Endodermal cell (in vitro differentiated cells): ENCODE data around the gene ADIPOR2. TPM values are rescaled to one million over a fixed set of nuclear protein-coding genes. Genes with fewer than 3 reads are reported as not detected.

Experiments
- DNase-seq: peaks from one replicate; pipeline ENCODE4 v3.0.0-alpha.2; 2017
- H3K27ac ChIP-seq: 2 replicates; pipeline ENCODE4 v1.5.1; 2013; ENCODE audit warnings: mild to moderate bottlenecking, low read depth, low read length, moderate library complexity
- H3K27me3 ChIP-seq: 2 replicates; pipeline ENCODE4 v1.6.1; 2013; ENCODE audit warnings: mild to moderate bottlenecking, low read length, moderate library complexity; ENCODE audit not compliant: insufficient read depth, control insufficient read depth, poor library complexity, severe bottlenecking
- H3K36me3 ChIP-seq: 2 replicates; pipeline ENCODE4 v1.7.0; 2013; ENCODE audit warnings: mild to moderate bottlenecking, low read length, moderate library complexity; ENCODE audit not compliant: control insufficient read depth, insufficient read depth
- H3K4me1 ChIP-seq: one replicate; pipeline ENCODE4 v1.7.0; 2013; ENCODE audit warnings: low read length; ENCODE audit not compliant: control insufficient read depth, insufficient read depth
- H3K4me3 ChIP-seq: 2 replicates; pipeline ENCODE4 v1.5.1; 2013; ENCODE audit warnings: mild to moderate bottlenecking, low read length, moderate library complexity
- H3K9ac ChIP-seq: 2 replicates; pipeline ENCODE4 v1.6.1; 2013; ENCODE audit warnings: mild to moderate bottlenecking, low read length, moderate library complexity; ENCODE audit not compliant: poor library complexity, severe bottlenecking; ENCODE audit errors: extremely low read depth
- H3K9me3 ChIP-seq: 2 replicates; pipeline ENCODE4 v1.6.1; 2013; ENCODE audit warnings: mild to moderate bottlenecking, low read length, moderate library complexity; ENCODE audit not compliant: control insufficient read depth
- H3K27ac Mint-ChIP-seq: 2 replicates; pipeline ENCODE4 v1.8.0; 2020; ENCODE audit warnings: mixed read lengths
- H3K27me3 Mint-ChIP-seq: 2 replicates; pipeline ENCODE4 v1.8.0; 2021; ENCODE audit warnings: mild to moderate bottlenecking, mixed read lengths; ENCODE audit not compliant: insufficient read depth
- H3K36me3 Mint-ChIP-seq: 2 replicates; pipeline ENCODE4 v1.8.0; 2020; ENCODE audit warnings: low read depth, mixed read lengths
- H3K4me1 Mint-ChIP-seq: 2 replicates; pipeline ENCODE4 v1.8.0; 2020; ENCODE audit warnings: mixed read lengths
- H3K4me3 Mint-ChIP-seq: 2 replicates; pipeline ENCODE4 v1.8.0; 2020; ENCODE audit warnings: mild to moderate bottlenecking, moderate library complexity, mixed read lengths
- H3K9me3 Mint-ChIP-seq: 2 replicates; pipeline ENCODE4 v1.8.0; 2020; ENCODE audit warnings: mild to moderate bottlenecking, mixed read lengths
- WGBS, 2 experiments: methylation state at CpG; one replicate each; pipeline versions ENCODE4 v1.1.5 to v1.1.7; 2013; ENCODE audit warnings: missing lambda C conversion rate in 2 of 2, mixed read lengths in 1 of 2; ENCODE audit not compliant: insufficient coverage in 1 of 2, insufficient read length in 1 of 2; 5-methylcytosine and 5-hydroxymethylcytosine counted together
- total RNA-seq, 2 donors: library from RNA; stranded (reverse); fragmentation: NEBNext Ultra II Directional in 1 of 2; extraction: Animal tissue kit (Norgen Biotek cat#: 25700) in 1 of 2; gene quantifications; 2 replicates in 1 of 2; 3 replicates in 1 of 2; pipeline ENCODE4 v1.2.1, GENCODE V29; 2021
- TF ChIP-seq, protein P1 (sequence below): fragments of 200-600 bp; sonication (generic); conservative IDR thresholded peaks from 2 replicates; pipeline ENCODE4 v1.5.0; 2021; ENCODE audit warnings: antibody characterized with exemption, mild to moderate bottlenecking

Gene ADIPOR2
- total RNA-seq, 2 donors from 2014 or later: 53.7 to 124 TPM

DNA sequence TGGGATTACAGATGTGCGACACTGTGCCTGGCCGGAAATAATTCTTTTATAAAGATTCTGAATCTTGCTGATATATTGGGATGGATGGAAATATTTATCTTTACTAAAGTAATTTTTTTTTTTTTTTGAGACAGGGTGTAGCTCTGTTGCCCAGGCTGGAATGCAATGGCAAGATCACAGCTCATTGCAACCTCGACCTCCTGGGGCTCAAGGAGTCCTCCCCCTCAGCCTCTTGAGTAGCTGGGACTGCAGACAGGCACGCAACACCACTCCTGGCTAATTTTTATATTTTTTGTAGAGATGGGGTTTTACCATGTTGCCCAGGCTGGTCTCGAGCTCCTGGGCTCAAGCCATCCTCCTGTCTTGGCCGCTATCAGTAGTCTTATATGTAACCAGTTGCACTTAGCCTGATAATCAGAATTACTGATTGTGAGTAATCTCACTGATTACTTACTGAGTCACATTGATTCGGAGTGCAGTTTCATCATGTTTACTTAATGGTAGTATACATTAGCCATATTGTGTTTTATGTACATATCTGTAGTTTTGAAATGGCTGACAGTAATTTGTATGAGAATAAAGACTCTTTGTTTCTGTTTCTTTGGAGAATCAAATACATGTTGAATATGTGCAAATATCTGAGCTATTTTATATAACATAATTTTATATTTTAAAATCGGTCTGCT is 79.1 kb downstream of the ADIPOR2 start:
- H3K4me1 ChIP-seq: peaks cover 16% of the 10 kb centered on the region
- Mint-ChIP-seq H3K27me3 (no peaks in the 10 kb centered on the region), H3K27ac (no peak overlapping the region), H3K36me3 (peaks cover 16% of the 10 kb centered on the region), H3K9me3 (no peaks in the 10 kb centered on the region), H3K4me1 (peaks cover 55% of the 10 kb centered on the region), H3K4me3 (no peak overlapping the region)
- peak; percentile 68 for DNase-seq
- no peak overlapping the region for H3K4me3 ChIP-seq
- no peak overlapping the region for H3K27ac ChIP-seq
- peaks cover 36% of the 10 kb centered on the region for H3K36me3 ChIP-seq
- no peaks in the 10 kb centered on the region for H3K27me3 ChIP-seq
- no peak overlapping the region for H3K9ac ChIP-seq
- TF ChIP-seq, protein P1, sequence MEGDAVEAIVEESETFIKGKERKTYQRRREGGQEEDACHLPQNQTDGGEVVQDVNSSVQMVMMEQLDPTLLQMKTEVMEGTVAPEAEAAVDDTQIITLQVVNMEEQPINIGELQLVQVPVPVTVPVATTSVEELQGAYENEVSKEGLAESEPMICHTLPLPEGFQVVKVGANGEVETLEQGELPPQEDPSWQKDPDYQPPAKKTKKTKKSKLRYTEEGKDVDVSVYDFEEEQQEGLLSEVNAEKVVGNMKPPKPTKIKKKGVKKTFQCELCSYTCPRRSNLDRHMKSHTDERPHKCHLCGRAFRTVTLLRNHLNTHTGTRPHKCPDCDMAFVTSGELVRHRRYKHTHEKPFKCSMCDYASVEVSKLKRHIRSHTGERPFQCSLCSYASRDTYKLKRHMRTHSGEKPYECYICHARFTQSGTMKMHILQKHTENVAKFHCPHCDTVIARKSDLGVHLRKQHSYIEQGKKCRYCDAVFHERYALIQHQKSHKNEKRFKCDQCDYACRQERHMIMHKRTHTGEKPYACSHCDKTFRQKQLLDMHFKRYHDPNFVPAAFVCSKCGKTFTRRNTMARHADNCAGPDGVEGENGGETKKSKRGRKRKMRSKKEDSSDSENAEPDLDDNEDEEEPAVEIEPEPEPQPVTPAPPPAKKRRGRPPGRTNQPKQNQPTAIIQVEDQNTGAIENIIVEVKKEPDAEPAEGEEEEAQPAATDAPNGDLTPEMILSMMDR: no peak
- H3K9me3 ChIP-seq: no peaks in the 10 kb centered on the region
- WGBS, 2 experiments: 81 to 88% methylated on average over 3 to 7 of the region's 8 CpGs

DNA sequence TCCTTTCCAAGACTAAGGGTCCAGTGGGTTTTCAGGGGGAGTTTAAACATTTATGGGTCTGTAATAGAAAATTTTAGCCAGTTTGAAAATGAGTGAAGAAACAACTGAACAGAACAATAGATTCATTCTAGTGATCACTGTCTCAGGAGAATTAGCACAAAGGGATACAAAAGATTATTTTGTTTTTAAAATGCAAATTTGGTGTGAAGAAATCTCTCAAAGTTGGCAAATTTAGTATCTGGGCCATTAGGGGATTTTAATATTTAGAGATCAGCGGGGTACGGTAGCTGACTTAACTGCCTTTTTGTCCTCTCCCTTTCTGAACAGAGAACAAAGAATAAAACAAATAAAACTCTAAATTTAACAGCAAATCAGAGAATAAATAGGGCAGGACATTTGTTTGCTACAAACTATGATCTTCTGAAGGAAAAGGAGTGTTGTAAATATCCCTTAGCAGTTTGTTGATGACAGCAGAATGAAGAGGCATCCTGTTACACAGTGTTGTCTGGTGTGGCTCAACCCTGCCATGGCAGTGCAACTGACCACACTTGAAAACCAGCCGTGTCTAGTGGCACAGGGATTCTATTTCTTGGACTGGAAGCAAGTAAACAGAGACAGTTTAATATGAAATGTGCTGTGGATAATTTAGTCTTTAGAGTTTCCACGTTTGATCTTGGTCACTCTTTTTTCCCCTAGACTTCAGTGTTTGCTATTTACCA is 83.2 kb downstream of the ADIPOR2 start:
- no peak overlapping the region for H3K4me3 ChIP-seq
- no peaks in the 10 kb centered on the region for H3K9me3 ChIP-seq
- H3K9ac ChIP-seq: peak overlapping the region; percentile 8
- Mint-ChIP-seq H3K36me3 (peaks cover 34% of the 10 kb centered on the region), H3K9me3 (no peaks in the 10 kb centered on the region), H3K27ac (peak overlapping the region; percentile 7), H3K4me3 (no peak overlapping the region), H3K27me3 (no peaks in the 10 kb centered on the region), H3K4me1 (peaks cover 54% of the 10 kb centered on the region)
- TF ChIP-seq, protein P1: no peak
- no peaks in the 10 kb centered on the region for H3K27me3 ChIP-seq
- WGBS, 2 experiments: 95 to 100% methylated on average over 1 to 4 of the region's 4 CpGs
- no peak overlapping the region for H3K27ac ChIP-seq
- peaks cover 41% of the 10 kb centered on the region for H3K36me3 ChIP-seq
- peaks cover 18% of the 10 kb centered on the region for H3K4me1 ChIP-seq
- no peak for DNase-seq

DNA sequence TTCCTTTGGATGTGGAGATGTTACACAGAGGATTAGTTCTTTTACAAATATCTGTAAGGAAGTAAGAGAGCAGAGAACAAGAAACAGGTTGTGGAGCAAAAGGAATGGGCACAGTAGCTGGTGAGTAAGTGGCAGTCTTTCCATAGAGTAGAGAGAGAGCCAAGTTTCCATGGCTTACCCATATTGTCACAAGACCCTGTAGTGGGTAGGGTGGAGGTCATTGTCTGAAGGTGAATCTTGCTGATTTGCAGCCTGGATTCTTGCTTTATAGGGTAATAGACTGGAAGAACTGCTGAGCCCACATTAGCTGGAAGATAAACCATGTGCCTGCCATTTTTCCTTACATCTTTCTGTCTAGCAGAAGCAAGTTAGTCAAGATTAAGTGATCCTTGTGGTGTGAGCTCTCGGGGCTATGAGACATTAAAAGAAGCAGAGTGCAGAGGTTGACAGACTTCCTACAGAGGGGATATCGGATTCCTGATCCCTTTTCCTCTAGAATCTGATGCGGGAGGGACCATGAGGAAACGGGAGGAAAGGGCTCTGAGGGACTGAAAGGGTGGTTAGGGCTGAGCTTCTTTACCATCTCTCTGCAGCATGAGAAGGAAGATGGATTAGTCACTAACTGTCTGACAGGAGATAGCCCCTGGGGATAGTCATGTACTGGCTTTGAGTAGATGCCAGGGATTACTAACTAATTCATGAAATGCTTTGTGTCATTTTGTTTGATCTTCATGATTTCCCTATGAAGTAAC is 85.5 kb downstream of the ADIPOR2 start:
- peak overlapping the region; percentile 32 for H3K27ac Mint-ChIP-seq
- peaks cover 17% of the 10 kb centered on the region for H3K4me1 ChIP-seq
- peaks cover 47% of the 10 kb centered on the region for H3K36me3 Mint-ChIP-seq
- no peaks in the 10 kb centered on the region for H3K9me3 Mint-ChIP-seq
- TF ChIP-seq, protein P1: no peak
- peak; percentile 67 for DNase-seq
- H3K27ac ChIP-seq: peak overlapping the region; percentile 52
- H3K9ac ChIP-seq: no peak overlapping the region
- H3K36me3 ChIP-seq: peaks cover 55% of the 10 kb centered on the region
- H3K4me3 ChIP-seq: peak overlapping the region; percentile 31
- peaks cover 52% of the 10 kb centered on the region for H3K4me1 Mint-ChIP-seq
- H3K27me3 ChIP-seq: no peaks in the 10 kb centered on the region
- H3K4me3 Mint-ChIP-seq: no peak overlapping the region
- no peaks in the 10 kb centered on the region for H3K27me3 Mint-ChIP-seq
- WGBS, 2 experiments: 31 to 49% methylated on average over 4 of the region's 4 CpGs
- H3K9me3 ChIP-seq: no peaks in the 10 kb centered on the region
